ENCODE measurements around the gene KDM3A. TPM values are rescaled to one million over a fixed set of nuclear protein-coding genes. Genes with fewer than 3 reads are reported as not detected.

KDM3A gene
- total RNA-seq, 1 experiment from 2014 or later, result 48.4 TPM

- TF ChIP-seq REST (IDR thresholded peaks at IDR 0.05; ENCODE audit: insufficient read depth in 1 of 2, low read depth in 2 of 2, low read length in 1 of 2) (no peak), SIN3A (IDR thresholded peaks at IDR 0.05; ENCODE audit: borderline replicate concordance, insufficient read depth, low read depth, low read length) (no peak), CTCF (IDR thresholded peaks at IDR 0.05) (no peak), POLR2AphosphoS5 (IDR thresholded peaks at IDR 0.05; ENCODE audit: low read depth, low read length) (no peak), TCF7L2 (IDR thresholded peaks at IDR 0.05; ENCODE audit: low read depth, low read length) (no peak)
- in situ Hi-C loops (cut with HindIII; ENCODE audit: low pct_unique_long_range_greater_than_20kb, low sequenced_read_pairs), result no loop called here
- Histone ChIP-seq H3K4me1 (ENCODE audit: control insufficient read depth, insufficient read depth, low read length) (no peaks in the 10 kb centered on the region), H3K4me3 (ENCODE audit: low read depth in 2 of 2, low read length in 2 of 2) (no peak overlapping the region), H3K27me3 (ENCODE audit: control insufficient read depth, insufficient read depth, low read length) (no peaks in the 10 kb centered on the region), H3K36me3 (ENCODE audit: control insufficient read depth, insufficient read depth, low read length) (peaks cover 2% of the 10 kb centered on the region), H3K9me3 (ENCODE audit: control insufficient read depth, insufficient read depth, low read depth, low read length) (no peaks in the 10 kb centered on the region), H3K27ac (ENCODE audit: low read length) (no peak overlapping the region)
- ChIA-PET CTCF (no interaction called here), POLR2A (no interaction called here)
- no TSS peak for BruUV-seq (replicated peaks)
- ATAC-seq (no peak), DNase-seq (ENCODE audit: low read depth, low spot score) (no peak)
- intact Hi-C loops (cut with micrococcal nuclease; ENCODE audit: unreplicated experiment), result no loop called here
These were observed 69.3 kb downstream of the KDM3A start for GRCh38 chr2:86510436-86510933.

- TF ChIP-seq CTCF (IDR thresholded peaks at IDR 0.05), result no peak
- no peak for TF ChIP-seq SIN3A (IDR thresholded peaks at IDR 0.05; ENCODE audit: borderline replicate concordance, insufficient read depth, low read depth, low read length)
- TF ChIP-seq POLR2AphosphoS5 (IDR thresholded peaks at IDR 0.05; ENCODE audit: low read depth, low read length), result no peak
- no peak for TF ChIP-seq REST (IDR thresholded peaks at IDR 0.05; ENCODE audit: insufficient read depth in 1 of 2, low read depth in 2 of 2, low read length in 1 of 2)
- no peak for TF ChIP-seq TCF7L2 (IDR thresholded peaks at IDR 0.05; ENCODE audit: low read depth, low read length)
- Histone ChIP-seq H3K36me3 (ENCODE audit: control insufficient read depth, insufficient read depth, low read length) (peaks cover 2% of the 10 kb centered on the region), H3K9me3 (ENCODE audit: control insufficient read depth, insufficient read depth, low read depth, low read length) (no peaks in the 10 kb centered on the region), H3K27me3 (ENCODE audit: control insufficient read depth, insufficient read depth, low read length) (no peaks in the 10 kb centered on the region), H3K4me3 (ENCODE audit: low read depth in 2 of 2, low read length in 2 of 2) (no peak overlapping the region), H3K4me1 (ENCODE audit: control insufficient read depth, insufficient read depth, low read length) (no peaks in the 10 kb centered on the region), H3K27ac (ENCODE audit: low read length) (no peak overlapping the region)
- intact Hi-C loops (cut with micrococcal nuclease; ENCODE audit: unreplicated experiment), result no loop called here
- ATAC-seq (no peak), DNase-seq (ENCODE audit: low read depth, low spot score) (no peak)
- BruUV-seq (replicated peaks), result no TSS peak
- POLR2A ChIA-PET, result no interaction called here
- in situ Hi-C loops (cut with HindIII; ENCODE audit: low pct_unique_long_range_greater_than_20kb, low sequenced_read_pairs), result no loop called here
- CTCF ChIA-PET, result no interaction called here
These were observed 70.9 kb downstream of the KDM3A start for GRCh38 chr2:86512034-86512433.
